NCI-H1105 (cell line): ENCODE data around the gene BMPER.

Experiments used
- DNase-seq: peaks from one replicate; lab custom pipeline; 2025; lab: John Stamatoyannopoulos, UW

BMPER gene

DNA sequence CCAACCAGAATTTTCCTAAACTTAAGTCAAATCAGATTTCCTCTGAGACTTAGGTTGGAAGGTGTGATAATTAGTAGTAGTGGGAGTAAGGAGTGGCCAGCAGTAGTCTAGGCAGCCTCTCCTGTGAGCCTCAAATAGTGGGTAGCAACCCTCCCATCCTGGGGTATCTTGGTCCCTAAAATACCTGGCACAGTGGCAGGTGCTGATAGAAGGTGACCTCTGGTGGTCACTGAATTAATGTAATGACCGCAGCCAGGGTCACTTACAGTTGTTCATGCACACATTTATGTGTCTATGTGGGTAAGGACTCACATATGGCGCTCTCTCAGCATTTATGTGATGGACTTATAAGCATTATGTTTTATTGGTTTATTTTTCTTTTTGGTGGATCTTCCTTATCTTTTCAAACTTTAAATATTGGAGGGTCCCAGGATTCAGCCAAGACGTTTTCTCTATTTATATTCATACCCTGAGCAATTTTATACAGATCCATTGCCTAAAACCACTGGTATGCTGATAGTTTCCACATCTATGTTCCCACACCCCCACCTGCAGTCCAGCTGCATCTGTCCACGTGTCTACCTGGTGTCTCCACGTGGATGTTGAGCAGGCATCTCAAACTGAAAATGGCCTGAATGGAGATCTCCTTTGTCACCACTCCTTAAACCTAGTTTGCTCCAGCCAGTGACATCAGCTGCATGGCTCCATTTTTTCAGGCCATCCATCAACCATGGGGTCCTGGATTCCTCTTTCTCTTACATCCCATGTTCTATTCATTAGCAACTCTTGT is 18.3 kb downstream of the BMPER start:
- DNase-seq, result no peak

GRCh38 chr7:33926535-33926934 is 21.2 kb downstream of the BMPER start:
- no peak for DNase-seq

DNA sequence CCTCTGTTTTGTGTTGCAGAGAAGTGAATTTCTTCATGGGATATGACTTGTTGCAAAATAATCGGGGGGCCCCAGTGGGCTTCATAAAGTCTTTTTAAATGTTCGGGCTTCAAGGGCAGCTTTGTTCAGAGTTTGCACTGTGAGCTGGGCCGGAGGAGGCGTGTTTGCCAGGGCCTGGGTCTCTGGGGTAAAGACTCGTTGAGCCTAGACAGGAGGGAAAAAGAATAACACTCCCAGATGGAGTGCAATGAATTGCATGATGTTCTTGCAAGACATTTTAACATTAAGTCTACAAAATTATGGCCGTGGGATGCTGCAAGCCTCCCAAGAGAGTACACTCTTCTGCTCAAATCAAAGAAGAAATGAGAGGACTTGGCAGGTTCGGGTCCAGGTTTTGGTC is 23.6 kb downstream of the BMPER start:
- DNase-seq, result no peak

DNA sequence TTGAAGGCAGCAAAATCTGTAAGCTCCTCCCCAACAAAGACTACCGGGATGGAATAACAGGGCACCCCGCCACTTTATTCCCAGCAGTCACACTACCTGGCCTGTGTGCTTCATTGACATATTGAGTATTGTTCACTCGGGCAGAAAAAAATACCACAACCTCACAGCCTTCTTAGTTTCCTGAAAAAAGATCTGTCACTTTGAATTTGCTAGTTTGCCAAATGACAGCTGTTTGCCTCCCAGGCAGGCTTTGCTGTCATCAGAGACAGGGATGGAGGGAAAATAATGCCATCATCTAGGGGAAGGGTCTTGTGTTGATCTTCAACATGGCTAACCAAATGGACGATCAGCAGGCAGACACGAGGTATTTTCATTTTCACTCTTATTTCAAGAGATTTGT is 26.9 kb downstream of the BMPER start:
- DNase-seq, result no peak

DNA sequence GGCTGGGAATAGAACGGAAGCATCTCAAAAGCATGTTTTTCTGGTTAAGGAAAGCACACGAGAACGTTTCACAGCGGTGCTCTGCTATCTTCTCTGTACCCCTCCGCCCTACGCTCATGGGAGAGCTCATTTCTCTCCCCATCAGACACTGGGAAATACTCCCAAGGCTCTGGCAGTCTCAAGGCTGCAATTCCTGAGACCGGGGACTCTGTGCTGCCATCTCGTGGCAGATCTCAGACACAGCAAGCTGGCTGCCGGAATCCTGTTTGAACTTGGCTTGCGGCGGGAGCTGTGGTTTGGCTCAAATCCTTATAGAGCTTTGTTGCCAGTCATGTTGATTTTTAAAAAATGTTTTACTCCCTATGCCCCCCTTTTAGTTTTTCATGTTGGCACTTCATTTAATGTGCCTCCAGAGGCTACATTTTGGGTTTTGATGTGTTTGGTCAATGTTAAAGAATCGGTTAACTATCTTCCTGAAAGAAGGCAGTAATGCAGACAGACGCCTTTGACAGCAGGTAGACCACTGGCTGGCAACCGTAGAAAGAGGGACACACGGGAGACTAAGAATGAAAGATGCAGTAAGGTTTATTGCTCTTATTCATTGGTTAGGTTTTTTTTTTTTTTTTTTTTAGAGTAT is 27.6 kb downstream of the BMPER start:
- peak; percentile 52 for DNase-seq

- DNase-seq, result no peak
Observed at GRCh38 chr7:33933611-33934281, 28.4 kb downstream of the BMPER start.

DNA sequence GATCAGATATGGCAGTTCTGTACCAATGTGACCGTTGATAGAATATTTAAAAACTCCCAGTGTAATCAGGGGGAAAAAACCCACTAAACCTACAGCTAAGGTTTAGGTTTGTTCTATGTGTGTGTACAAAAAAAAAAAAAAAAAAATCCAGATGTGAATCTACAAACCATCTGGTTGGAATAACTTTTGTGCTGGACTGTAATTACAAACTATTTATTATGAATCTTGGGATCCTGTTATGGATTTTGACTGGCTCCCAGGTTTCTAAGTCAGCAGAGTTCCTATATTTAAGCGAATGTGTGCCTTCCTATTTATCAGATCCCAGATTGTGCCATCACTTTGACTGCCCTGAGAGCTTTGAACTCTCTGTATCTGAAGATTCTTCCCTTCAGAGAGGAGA is 29.1 kb downstream of the BMPER start:
- no peak for DNase-seq

GRCh38 chr7:33936503-33936902 is 31.2 kb downstream of the BMPER start:
- DNase-seq, result no peak

GRCh38 chr7:33937871-33938270 is 32.5 kb downstream of the BMPER start:
- no peak for DNase-seq

DNA sequence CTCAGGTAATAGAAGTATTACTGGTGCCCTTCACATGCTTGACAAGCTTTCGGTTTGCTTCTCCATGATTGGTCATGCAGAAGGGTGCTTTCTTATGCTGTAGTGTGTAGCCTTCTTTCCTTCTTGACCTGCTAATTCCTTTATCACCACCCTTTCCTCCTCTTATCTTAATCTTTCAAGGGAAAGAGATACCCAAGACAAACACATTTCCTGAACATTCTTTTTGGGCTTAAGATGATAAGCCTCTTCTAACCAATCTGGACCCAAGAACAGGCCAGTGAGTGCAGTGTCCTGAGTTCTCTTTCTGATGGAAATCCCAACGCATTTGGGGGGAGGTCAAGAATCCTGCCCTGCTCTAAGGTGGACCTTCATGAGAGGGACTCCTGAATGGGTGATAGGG is 33.8 kb downstream of the BMPER start:
- DNase-seq, result no peak

DNA sequence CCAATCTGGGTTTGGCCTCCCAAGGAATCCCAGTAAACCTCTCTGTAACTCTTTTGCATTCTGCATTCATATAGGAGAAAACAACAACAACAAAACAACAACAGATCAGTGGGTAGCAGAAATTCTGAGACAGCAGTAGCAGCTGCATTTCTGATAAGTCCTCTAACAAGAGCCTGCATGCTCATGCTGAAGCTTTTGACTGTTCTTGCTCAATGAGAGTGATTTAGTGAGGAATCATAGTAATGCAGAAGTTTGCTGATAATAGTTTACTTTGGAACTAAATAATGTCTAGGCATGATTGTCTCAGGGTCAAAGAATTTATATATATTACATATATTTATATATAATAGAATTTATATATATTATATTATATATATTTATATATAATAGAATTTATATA is 35.2 kb downstream of the BMPER start:
- DNase-seq, result no peak

GRCh38 chr7:33941418-33941817 is 36.1 kb downstream of the BMPER start:
- no peak for DNase-seq

- no peak for DNase-seq
Observed at GRCh38 chr7:33946094-33946699, 40.9 kb downstream of the BMPER start.

DNA sequence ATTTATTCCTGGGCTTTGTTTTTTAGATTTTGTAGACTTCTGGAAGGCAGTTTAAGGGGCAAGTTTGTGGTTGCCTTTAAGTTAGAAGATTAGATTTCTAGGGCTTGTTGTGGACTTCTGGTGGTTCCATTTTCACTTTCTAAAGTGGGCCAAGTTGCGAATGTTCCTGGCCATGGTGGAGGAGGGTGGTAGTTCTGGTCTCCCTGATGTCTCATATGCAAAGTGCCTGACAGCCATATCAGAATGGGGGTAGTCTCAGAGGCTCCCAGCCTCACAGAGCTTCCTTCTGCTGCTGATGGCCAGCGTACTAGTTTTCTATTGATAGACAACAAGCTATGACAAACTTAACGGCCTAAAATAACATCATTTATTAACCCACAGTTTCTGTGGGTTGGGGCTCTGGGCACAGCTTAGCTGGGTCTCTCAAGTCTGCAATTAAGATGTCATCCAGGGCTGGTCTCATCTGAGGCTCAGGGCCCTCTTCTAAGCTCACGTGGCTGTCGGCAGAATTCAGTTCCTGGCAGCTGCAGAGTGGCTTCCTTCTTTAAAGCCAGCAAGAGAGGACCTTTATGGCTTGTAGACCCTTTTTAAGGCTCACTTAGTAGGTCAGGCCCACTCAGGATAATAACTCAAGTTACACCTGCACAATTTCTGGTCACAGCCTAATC is 44.8 kb downstream of the BMPER start:
- no peak for DNase-seq

GRCh38 chr7:33952824-33953223 is 47.5 kb downstream of the BMPER start:
- DNase-seq, result no peak

DNA sequence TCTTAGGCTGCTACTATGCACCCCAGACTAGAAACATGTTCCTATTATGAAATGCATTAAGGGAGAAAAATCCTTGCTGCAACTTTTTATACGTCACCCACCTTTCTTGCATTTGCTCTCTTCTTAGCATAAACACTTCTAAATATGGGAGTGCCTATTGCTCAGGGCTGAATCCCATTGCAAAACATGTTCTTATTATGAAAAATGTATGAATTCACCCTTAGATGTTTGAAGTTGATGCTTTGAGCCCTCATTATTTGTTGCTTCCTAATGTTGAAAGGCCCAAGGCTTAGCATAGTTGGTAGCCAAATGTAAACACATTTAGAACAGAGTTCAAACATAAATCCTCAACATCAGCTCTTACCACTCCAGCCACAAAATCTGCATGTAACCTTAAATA is 52.8 kb downstream of the BMPER start:
- no peak for DNase-seq

DNA sequence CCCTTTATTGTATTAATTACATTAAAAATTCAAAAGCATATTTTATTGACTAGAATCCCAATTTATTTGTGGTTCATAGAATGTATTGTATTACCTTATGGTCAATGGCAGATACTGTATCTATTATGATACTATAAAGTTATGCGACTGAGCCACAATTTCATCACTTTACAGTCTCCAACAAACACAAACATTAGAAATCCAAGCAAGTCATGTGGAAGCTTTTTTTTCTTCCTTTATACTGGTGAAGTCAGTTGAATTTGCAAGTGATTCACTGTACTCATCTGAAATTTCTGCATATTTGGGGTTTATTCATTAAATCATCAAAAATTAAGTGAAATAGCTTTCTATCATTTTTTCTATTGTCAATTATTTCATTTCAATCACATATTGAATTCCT is 54.3 kb downstream of the BMPER start:
- no peak for DNase-seq

GRCh38 chr7:33961948-33962347 is 56.6 kb downstream of the BMPER start:
- no peak for DNase-seq

DNA sequence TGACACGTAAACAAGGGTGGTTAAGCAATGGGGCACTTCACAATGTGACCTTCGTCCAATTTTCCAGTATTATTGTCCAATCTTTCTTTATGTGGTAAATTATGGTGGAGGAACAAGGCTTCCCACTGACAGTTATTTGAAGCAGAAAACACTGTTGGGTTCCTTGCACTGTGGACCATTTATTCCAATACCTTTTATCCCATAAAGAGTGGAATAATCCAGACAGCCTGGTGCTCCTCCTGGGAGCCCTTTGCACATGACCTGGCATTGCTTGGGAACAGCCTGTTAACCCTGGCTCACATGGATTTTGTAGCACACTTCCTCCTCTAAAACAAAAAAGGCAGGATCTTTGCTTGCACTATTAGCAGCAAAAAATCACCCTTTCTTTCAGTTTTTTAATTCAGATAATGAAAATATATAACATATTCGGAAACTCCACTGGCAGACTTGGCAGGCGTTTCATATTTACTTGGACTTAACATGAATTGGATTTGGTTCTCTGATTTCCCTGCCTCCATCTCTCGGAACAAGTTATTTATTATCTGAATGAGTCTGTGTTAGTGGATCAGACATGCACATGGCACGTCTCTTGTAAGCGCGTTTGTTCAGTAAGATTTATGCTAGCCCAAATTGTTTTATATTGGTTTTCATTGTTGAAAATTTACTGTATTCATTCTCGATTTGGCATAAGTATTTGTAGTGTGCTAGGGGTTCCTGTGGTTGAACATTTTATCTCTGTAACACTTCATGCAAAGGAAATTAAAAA is 59.3 kb downstream of the BMPER start:
- DNase-seq, result no peak

GRCh38 chr7:33965183-33965744 is 59.9 kb downstream of the BMPER start:
- no peak for DNase-seq

DNA sequence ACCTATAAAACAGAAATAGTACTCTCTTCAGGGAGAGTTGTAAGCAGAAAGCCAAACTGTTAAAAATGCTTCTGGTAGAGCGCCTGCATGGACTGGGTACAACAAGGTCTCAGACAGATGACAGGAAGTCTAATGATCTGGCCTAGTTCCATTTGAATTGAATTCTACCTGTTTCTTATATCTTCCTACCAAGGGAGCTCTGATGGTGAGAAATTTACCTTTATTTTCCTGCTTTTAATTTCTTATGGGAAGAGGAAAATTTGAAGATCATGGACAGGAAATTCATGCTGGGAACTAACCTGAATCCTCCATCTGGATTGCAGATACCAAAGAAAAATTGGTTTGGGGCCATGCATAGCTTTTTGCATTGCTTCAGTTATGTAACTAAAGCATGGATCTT is 63.3 kb downstream of the BMPER start:
- no peak for DNase-seq
